MCF 10A (cell line): ENCODE data around the gene TMC3. TPM values are rescaled to one million over a fixed set of nuclear protein-coding genes. Genes with fewer than 3 reads are reported as not detected.

ENCODE experiments used
- BruUV-seq: library from RNA; stranded (reverse); fragments of 400-500 nt; replicated peaks from 2 replicates; lab custom pipeline; 2021; lab: Mats Ljungman, UMichigan
- CTCF ChIA-PET: fragments of 300-600 bp; sonication (Branson Sonifier 250); formaldehyde crosslinking; extraction: SDS; loops from one replicate; lab custom pipeline; 2021; ENCODE audit warnings: antibody characterized with exemption, inconsistent platforms; lab: Yijun Ruan, JAX
- POLR2A ChIA-PET: fragments of 300-600, 350-650 bp; sonication (Branson Sonifier 250); formaldehyde crosslinking; extraction: SDS; loops from one replicate; lab custom pipeline; 2020; ENCODE audit warnings: antibody characterized with exemption, inconsistent platforms; lab: Yijun Ruan, JAX
- DNase-seq: peaks from one replicate; pipeline ENCODE4 v3.0.0-alpha.2; 2018; ENCODE audit not compliant: unreplicated experiment
- H3K27ac Mint-ChIP-seq: one replicate; pipeline ENCODE4 v1.8.0; 2022; ENCODE audit warnings: mild to moderate bottlenecking, low read depth, mixed read lengths; ENCODE audit not compliant: unreplicated experiment
- H3K27me3 Mint-ChIP-seq: one replicate; pipeline ENCODE4 v1.8.0; 2022; ENCODE audit warnings: mixed read lengths; ENCODE audit not compliant: insufficient read depth, unreplicated experiment
- H3K36me3 Mint-ChIP-seq: one replicate; pipeline ENCODE4 v1.8.0; 2022; ENCODE audit warnings: mild to moderate bottlenecking, moderate library complexity, mixed read lengths; ENCODE audit not compliant: insufficient read depth, unreplicated experiment
- H3K4me1 Mint-ChIP-seq: one replicate; pipeline ENCODE4 v1.8.0; 2022; ENCODE audit warnings: mixed read lengths; ENCODE audit not compliant: insufficient read depth, unreplicated experiment
- H3K4me3 Mint-ChIP-seq: one replicate; pipeline ENCODE4 v1.8.0; 2022; ENCODE audit warnings: mild to moderate bottlenecking, moderate library complexity, mixed read lengths; ENCODE audit not compliant: unreplicated experiment
- H3K9me3 Mint-ChIP-seq: one replicate; pipeline ENCODE4 v1.8.0; 2022; ENCODE audit warnings: mixed read lengths; ENCODE audit not compliant: unreplicated experiment
- intact Hi-C: fragments of 100-400 bp; cut with micrococcal nuclease; formaldehyde crosslinking; loops from 2 replicates; pipeline ENCODE4 v1.14.1; 2022
- total RNA-seq: library from RNA; stranded (reverse); gene quantifications from 2 replicates; pipeline ENCODE4 v1.2.3, GENCODE V29; 2022
- TF ChIP-seq, protein P1 (sequence below): fragments of 200-600 bp; IDR thresholded peaks from one replicate; pipeline ENCODE4 v1.8.0; 2022; ENCODE audit warnings: antibody characterized with exemption, mild to moderate bottlenecking; ENCODE audit not compliant: unreplicated experiment

The TMC3 gene
- total RNA-seq, 1 experiment from 2014 or later: not detected

GRCh38 chr15:81343371-81343770 is 30.6 kb downstream of the TMC3 start:
- Mint-ChIP-seq H3K4me3 (no peak overlapping the region), H3K4me1 (peaks cover 17% of the 10 kb centered on the region), H3K9me3 (no peaks in the 10 kb centered on the region), H3K27ac (no peak overlapping the region), H3K36me3 (no peaks in the 10 kb centered on the region), H3K27me3 (no peaks in the 10 kb centered on the region)
- ChIA-PET POLR2A (no interaction called here), CTCF (interaction anchor here (0.6 kb wide), 1 partner anchor 601 kb away, joined by 3 read pairs; no protein-coding TSS in a partner anchor)
- no peak for DNase-seq
- no TSS peak for BruUV-seq
- intact Hi-C loops: no loop called here
- TF ChIP-seq, protein P1, sequence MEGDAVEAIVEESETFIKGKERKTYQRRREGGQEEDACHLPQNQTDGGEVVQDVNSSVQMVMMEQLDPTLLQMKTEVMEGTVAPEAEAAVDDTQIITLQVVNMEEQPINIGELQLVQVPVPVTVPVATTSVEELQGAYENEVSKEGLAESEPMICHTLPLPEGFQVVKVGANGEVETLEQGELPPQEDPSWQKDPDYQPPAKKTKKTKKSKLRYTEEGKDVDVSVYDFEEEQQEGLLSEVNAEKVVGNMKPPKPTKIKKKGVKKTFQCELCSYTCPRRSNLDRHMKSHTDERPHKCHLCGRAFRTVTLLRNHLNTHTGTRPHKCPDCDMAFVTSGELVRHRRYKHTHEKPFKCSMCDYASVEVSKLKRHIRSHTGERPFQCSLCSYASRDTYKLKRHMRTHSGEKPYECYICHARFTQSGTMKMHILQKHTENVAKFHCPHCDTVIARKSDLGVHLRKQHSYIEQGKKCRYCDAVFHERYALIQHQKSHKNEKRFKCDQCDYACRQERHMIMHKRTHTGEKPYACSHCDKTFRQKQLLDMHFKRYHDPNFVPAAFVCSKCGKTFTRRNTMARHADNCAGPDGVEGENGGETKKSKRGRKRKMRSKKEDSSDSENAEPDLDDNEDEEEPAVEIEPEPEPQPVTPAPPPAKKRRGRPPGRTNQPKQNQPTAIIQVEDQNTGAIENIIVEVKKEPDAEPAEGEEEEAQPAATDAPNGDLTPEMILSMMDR: no peak

DNA sequence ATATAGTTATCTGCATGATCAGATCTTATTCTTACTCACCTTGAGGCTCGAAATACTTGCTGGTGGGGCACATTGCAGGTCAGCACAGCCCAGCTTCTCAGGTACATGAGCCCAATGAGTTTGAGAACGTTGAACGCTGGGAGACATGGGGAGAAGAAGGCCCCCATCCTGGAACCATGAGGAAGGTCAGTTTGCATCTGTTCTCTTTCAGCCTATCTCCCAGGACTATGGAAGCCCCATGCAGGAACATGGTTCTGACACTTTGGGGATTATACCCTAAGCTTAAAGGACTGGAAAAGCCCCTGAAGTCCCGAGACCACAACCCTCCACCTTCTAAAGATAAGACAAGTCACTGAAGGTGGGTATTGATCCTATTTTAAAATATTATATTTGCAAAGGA is 32.7 kb downstream of the TMC3 start:
- no TSS peak for BruUV-seq
- no peak for DNase-seq
- CTCF ChIA-PET: interaction anchor here (0.9 to 1.3 kb wide), 2 partner anchors 58 to 75 kb away, joined by 3 to 5 read pairs; no protein-coding TSS in a partner anchor
- H3K9me3 Mint-ChIP-seq: no peaks in the 10 kb centered on the region
- no peak overlapping the region for H3K4me3 Mint-ChIP-seq
- intact Hi-C loops: no loop called here
- H3K36me3 Mint-ChIP-seq: no peaks in the 10 kb centered on the region
- TF ChIP-seq, protein P1: no peak
- POLR2A ChIA-PET: interaction anchor here (0.8 kb wide), 1 partner anchor 44 kb away, joined by 4 read pairs; no protein-coding TSS in a partner anchor
- peaks cover 24% of the 10 kb centered on the region for H3K4me1 Mint-ChIP-seq
- H3K27me3 Mint-ChIP-seq: no peaks in the 10 kb centered on the region
- H3K27ac Mint-ChIP-seq: no peak overlapping the region

- no peak overlapping the region for H3K27ac Mint-ChIP-seq
- H3K36me3 Mint-ChIP-seq: no peaks in the 10 kb centered on the region
- intact Hi-C loops: loop anchor here (2.0 kb wide), 1 partner anchor 61 kb away; no protein-coding TSS in a partner anchor
- ChIA-PET POLR2A (interaction anchor here (0.6 to 2.7 kb wide), 3 partner anchors 16 to 601 kb away, joined by 3 to 11 read pairs (median 3); partner anchors contain the start of gene STARD5), CTCF (interaction anchor here (0.9 to 1.6 kb wide), 3 partner anchors 40 to 74 kb away, joined by 3 to 6 read pairs (median 3); no protein-coding TSS in a partner anchor)
- no peak for DNase-seq
- peaks cover 24% of the 10 kb centered on the region for H3K4me1 Mint-ChIP-seq
- H3K4me3 Mint-ChIP-seq: no peak overlapping the region
- no TSS peak for BruUV-seq
- TF ChIP-seq, protein P1: no peak
- H3K9me3 Mint-ChIP-seq: no peaks in the 10 kb centered on the region
- no peaks in the 10 kb centered on the region for H3K27me3 Mint-ChIP-seq
These were observed 34.2 kb downstream of the TMC3 start for GRCh38 chr15:81339851-81340250.

GRCh38 chr15:81339321-81339720 is 34.7 kb downstream of the TMC3 start:
- no TSS peak for BruUV-seq
- no peak overlapping the region for H3K4me3 Mint-ChIP-seq
- CTCF ChIA-PET: interaction anchor here (0.8 to 1.6 kb wide), 5 partner anchors 40 to 453 kb away, joined by 3 to 6 read pairs (median 3); no protein-coding TSS in a partner anchor
- intact Hi-C loops: loop anchor here (2.0 kb wide), 1 partner anchor 61 kb away; no protein-coding TSS in a partner anchor
- H3K27me3 Mint-ChIP-seq: no peaks in the 10 kb centered on the region
- no peak for DNase-seq
- TF ChIP-seq, protein P1: no peak
- POLR2A ChIA-PET: interaction anchor here (0.6 to 2.7 kb wide), 8 partner anchors 12 to 602 kb away, joined by 3 to 11 read pairs (median 4); partner anchors contain the start of gene STARD5
- no peaks in the 10 kb centered on the region for H3K9me3 Mint-ChIP-seq
- H3K36me3 Mint-ChIP-seq: no peaks in the 10 kb centered on the region
- H3K4me1 Mint-ChIP-seq: peaks cover 24% of the 10 kb centered on the region
- no peak overlapping the region for H3K27ac Mint-ChIP-seq
